Stimulated activated naive CD8-positive, alpha-beta T cell treated with anti-CD3 and anti-CD28 coated beads, Interleukin-15, amount 100 ng/mL, for 72 hours (primary cell): ENCODE data around the gene DHX36.
A peak's percentile ranks its signal among the peaks of the same experiment; 100 is the strongest.

ENCODE experiments used
- ATAC-seq: fragments of 150-1000 bp; cut with Tn5 transposase; 2 replicates; pipeline ENCODE4 v1.10.0; 2021; ENCODE audit warnings: mild to moderate bottlenecking, moderate library complexity
- DNase-seq, 2 donors: peaks; one replicate each; pipeline ENCODE4 v3.0.0; 2021 to 2022
- H3K27ac Mint-ChIP-seq, 2 donors: one replicate each; pipeline ENCODE4 v1.8.0; 2022; ENCODE audit warnings: mild to moderate bottlenecking in 2 of 2, mixed read lengths in 2 of 2, moderate library complexity in 2 of 2
- H3K27me3 Mint-ChIP-seq: one replicate; pipeline ENCODE4 v1.8.0; 2022; ENCODE audit warnings: mixed read lengths
- H3K4me1 Mint-ChIP-seq: one replicate; pipeline ENCODE4 v1.8.0; 2022; ENCODE audit warnings: mild to moderate bottlenecking, mixed read lengths
- H3K4me3 Mint-ChIP-seq, 2 donors: one replicate each; pipeline ENCODE4 v1.8.0; 2022; ENCODE audit warnings: mild to moderate bottlenecking in 2 of 2, mixed read lengths in 2 of 2, moderate library complexity in 1 of 2
- H3K9me3 Mint-ChIP-seq, 2 donors: one replicate each; pipeline ENCODE4 v1.8.0; 2022; ENCODE audit warnings: mixed read lengths in 2 of 2

Gene DHX36

GRCh38 chr3:154250291-154250690 lies 74.0 kb downstream of the DHX36 start:
- H3K4me1 Mint-ChIP-seq, result peaks cover 6% of the 10 kb centered on the region
- H3K9me3 Mint-ChIP-seq, result peaks cover 0 to 7% of the 10 kb centered on the region in 2 donors
- H3K27ac Mint-ChIP-seq, result peak overlapping the region in 1 of 2 donors; percentile 14
- no peak for ATAC-seq
- DNase-seq, result no peak
- H3K27me3 Mint-ChIP-seq, result no peaks in the 10 kb centered on the region
- no peak overlapping the region for H3K4me3 Mint-ChIP-seq

DNA sequence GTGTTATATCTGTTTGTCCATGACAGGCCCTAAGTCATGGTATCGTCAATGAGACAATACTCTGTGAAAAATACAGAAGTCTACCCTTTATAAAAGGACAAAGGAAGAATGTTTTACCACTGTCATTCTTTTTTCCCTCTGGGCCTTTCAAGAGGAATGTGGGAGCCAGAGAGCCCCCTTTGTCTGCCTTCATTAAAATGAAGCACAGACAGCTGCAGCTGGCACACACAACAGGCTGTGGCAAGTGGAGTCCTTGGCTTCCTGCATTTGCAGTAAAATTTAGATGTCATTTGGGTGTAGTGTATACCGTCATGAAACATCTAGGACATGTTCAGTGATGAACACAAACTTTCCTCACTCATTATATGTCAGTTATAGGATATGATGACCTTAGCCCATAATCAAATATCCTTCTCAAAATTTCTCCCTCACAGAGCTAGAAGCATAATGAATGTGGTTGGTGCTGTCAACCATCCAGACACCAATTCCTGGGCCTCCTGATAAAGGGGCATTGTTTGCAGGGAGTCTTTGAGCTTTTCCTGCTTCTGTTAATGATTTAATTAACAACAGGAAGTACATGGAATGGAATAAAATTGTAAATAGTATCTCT lies 76.4 kb downstream of the DHX36 start:
- Mint-ChIP-seq H3K4me3 (no peak overlapping the region), H3K9me3 (peaks cover 0 to 7% of the 10 kb centered on the region in 2 donors), H3K27me3 (no peaks in the 10 kb centered on the region), H3K27ac (no peak overlapping the region), H3K4me1 (peaks cover 3% of the 10 kb centered on the region)
- DNase-seq (no peak), ATAC-seq (no peak)

GRCh38 chr3:154244644-154245043 lies 79.6 kb downstream of the DHX36 start:
- no peak overlapping the region for H3K4me3 Mint-ChIP-seq
- no peaks in the 10 kb centered on the region for H3K4me1 Mint-ChIP-seq
- no peak for DNase-seq
- H3K9me3 Mint-ChIP-seq, result peaks cover 0 to 7% of the 10 kb centered on the region in 2 donors
- peaks cover 1% of the 10 kb centered on the region for H3K27me3 Mint-ChIP-seq
- H3K27ac Mint-ChIP-seq, result no peak overlapping the region
- no peak for ATAC-seq

- peaks cover 0 to 14% of the 10 kb centered on the region in 2 donors for H3K9me3 Mint-ChIP-seq
- no peak overlapping the region for H3K27ac Mint-ChIP-seq
- peaks cover 14% of the 10 kb centered on the region for H3K27me3 Mint-ChIP-seq
- H3K4me1 Mint-ChIP-seq, result no peaks in the 10 kb centered on the region
- no peak overlapping the region for H3K4me3 Mint-ChIP-seq
- DNase-seq (no peak), ATAC-seq (no peak)
Measured at GRCh38 chr3:154243353-154243752, 80.9 kb downstream of the DHX36 start.

DNA sequence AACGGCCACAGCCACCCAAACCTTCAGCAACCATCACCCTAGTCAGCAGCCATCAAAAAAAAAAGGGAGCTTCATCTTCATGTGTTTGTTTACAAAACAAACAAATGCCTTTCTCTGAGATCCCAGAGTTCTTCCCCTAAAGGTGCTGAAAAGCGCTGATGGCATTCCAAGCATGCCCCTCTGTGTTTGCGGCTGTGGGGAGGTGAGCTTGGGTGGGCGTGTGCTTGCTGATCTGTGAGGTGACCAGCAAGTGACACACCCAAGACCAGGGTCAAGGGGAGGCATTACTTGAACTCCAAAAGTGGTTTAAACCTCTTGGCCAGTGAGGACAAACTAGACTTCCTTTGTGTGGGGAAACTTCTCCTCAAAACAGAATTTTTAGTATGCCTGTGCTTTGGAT lies 81.5 kb downstream of the DHX36 start:
- H3K27me3 Mint-ChIP-seq, result peaks cover 14% of the 10 kb centered on the region
- H3K27ac Mint-ChIP-seq, result no peak overlapping the region
- DNase-seq (no peak), ATAC-seq (no peak)
- H3K4me1 Mint-ChIP-seq, result no peaks in the 10 kb centered on the region
- H3K9me3 Mint-ChIP-seq, result peaks cover 0 to 14% of the 10 kb centered on the region in 2 donors
- H3K4me3 Mint-ChIP-seq, result no peak overlapping the region

DNA sequence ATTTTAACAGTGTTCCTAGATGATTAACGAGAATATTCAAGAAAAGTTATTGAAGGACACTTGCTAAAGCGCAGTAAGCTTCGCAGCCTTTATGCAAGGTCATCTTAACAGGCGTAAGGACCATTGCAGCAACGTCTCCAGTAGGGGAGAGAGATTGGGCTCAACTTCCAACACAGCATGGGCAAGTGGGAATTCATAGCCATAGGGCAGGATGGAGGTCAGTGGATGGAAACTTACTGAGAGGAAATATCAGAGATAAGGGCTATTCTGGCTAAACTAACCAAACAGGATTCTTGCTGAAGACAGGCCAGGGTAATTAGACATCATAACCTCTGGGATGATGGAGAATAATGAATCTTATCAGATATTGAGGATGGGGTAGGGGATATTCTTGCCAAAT lies 82.8 kb downstream of the DHX36 start:
- Mint-ChIP-seq H3K4me1 (no peaks in the 10 kb centered on the region), H3K4me3 (no peak overlapping the region), H3K9me3 (peaks cover 0 to 14% of the 10 kb centered on the region in 2 donors), H3K27me3 (peaks cover 14% of the 10 kb centered on the region), H3K27ac (no peak overlapping the region)
- DNase-seq (no peak), ATAC-seq (no peak)

- Mint-ChIP-seq H3K9me3 (peaks cover 0 to 7% of the 10 kb centered on the region in 2 donors), H3K4me3 (no peak overlapping the region), H3K4me1 (no peaks in the 10 kb centered on the region), H3K27me3 (peaks cover 15% of the 10 kb centered on the region), H3K27ac (no peak overlapping the region)
- DNase-seq, result no peak
- ATAC-seq, result no peak
Measured at GRCh38 chr3:154240235-154240634, 84.1 kb downstream of the DHX36 start.

- Mint-ChIP-seq H3K27ac (no peak overlapping the region), H3K4me3 (no peak overlapping the region), H3K9me3 (peaks cover 0 to 7% of the 10 kb centered on the region in 2 donors), H3K27me3 (peaks cover 23% of the 10 kb centered on the region), H3K4me1 (no peaks in the 10 kb centered on the region)
- ATAC-seq, result no peak
- DNase-seq, result no peak
Measured at GRCh38 chr3:154236331-154236730, 88.0 kb downstream of the DHX36 start.

- Mint-ChIP-seq H3K4me3 (no peak overlapping the region), H3K27ac (no peak overlapping the region), H3K4me1 (no peaks in the 10 kb centered on the region), H3K9me3 (peaks cover 0 to 7% of the 10 kb centered on the region in 2 donors), H3K27me3 (peaks cover 23% of the 10 kb centered on the region)
- ATAC-seq, result no peak
- no peak for DNase-seq
Measured at GRCh38 chr3:154235330-154235729, 89.0 kb downstream of the DHX36 start.

DNA sequence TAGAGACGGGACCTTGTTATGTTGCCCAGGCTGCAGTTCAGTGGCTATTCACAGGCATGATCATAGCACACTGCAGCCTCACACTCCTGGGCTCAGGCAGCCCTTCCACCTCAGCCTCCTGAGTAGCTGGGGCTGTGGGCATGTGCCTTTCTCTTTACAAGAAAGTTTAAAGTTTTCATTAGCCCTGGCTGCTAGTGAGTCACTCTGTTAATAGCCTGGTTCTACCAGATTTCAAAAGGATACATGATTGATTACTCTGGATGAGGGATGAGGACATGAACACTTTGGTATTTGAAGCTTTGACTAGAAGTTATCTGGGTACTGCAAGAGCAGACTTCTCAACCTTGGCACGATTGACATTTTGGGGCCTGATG lies 95.1 kb downstream of the DHX36 start:
- no peaks in the 10 kb centered on the region for H3K27me3 Mint-ChIP-seq
- H3K27ac Mint-ChIP-seq, result no peak overlapping the region
- DNase-seq (no peak), ATAC-seq (no peak)
- no peak overlapping the region for H3K4me3 Mint-ChIP-seq
- no peaks in the 10 kb centered on the region for H3K4me1 Mint-ChIP-seq
- H3K9me3 Mint-ChIP-seq, result no peaks in the 10 kb centered on the region

GRCh38 chr3:154228561-154229216 lies 95.6 kb downstream of the DHX36 start:
- H3K9me3 Mint-ChIP-seq, result no peaks in the 10 kb centered on the region
- no peak for DNase-seq
- no peaks in the 10 kb centered on the region for H3K4me1 Mint-ChIP-seq
- ATAC-seq, result no peak
- H3K27ac Mint-ChIP-seq, result no peak overlapping the region
- H3K27me3 Mint-ChIP-seq, result no peaks in the 10 kb centered on the region
- no peak overlapping the region for H3K4me3 Mint-ChIP-seq

- no peak for DNase-seq
- ATAC-seq, result no peak
- H3K4me1 Mint-ChIP-seq, result no peaks in the 10 kb centered on the region
- no peak overlapping the region for H3K27ac Mint-ChIP-seq
- H3K4me3 Mint-ChIP-seq, result no peak overlapping the region
- no peaks in the 10 kb centered on the region for H3K9me3 Mint-ChIP-seq
- no peaks in the 10 kb centered on the region for H3K27me3 Mint-ChIP-seq
Measured at GRCh38 chr3:154227531-154227930, 96.8 kb downstream of the DHX36 start.

DNA sequence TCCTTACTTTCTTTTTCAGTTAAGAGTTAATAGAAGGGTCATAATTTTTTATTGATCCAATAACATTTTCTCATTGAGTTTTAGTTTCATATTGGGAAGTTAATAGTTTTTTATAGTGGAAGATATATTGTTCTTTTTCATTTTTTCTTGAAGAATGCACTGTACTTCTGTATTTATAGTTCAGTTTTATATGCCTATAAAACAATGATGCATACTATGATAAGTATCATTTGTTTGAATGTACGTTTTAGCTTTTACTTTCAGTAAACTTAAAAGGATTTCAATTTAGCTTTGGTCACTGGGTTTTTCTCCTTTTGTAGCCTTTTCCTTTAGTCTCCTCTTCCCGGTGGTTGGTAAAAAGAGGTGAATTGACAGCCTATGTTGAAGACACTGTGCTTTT lies 98.8 kb downstream of the DHX36 start:
- Mint-ChIP-seq H3K27ac (no peak overlapping the region), H3K4me3 (no peak overlapping the region), H3K9me3 (no peaks in the 10 kb centered on the region), H3K4me1 (no peaks in the 10 kb centered on the region), H3K27me3 (no peaks in the 10 kb centered on the region)
- no peak for DNase-seq
- no peak for ATAC-seq

DNA sequence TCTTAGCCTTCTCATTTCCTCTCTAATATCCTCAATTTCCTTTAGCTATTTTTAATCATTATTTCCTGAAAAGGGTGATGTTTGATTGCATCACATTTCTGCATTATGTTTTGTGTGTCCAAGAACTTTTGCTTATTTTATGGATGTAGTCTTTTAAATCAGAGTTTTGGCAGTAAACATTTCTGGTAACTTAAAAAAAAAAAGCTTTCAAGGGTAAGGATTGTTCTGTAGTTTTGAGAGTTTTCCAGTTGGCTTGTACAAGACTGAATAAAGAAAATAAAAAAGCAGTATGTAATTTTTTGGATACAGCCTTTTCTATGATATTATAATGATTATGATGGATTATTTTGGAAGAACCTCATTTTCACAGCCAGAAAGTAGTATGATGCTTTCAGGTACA lies 99.4 kb downstream of the DHX36 start:
- ATAC-seq, result no peak
- Mint-ChIP-seq H3K4me3 (no peak overlapping the region), H3K9me3 (no peaks in the 10 kb centered on the region), H3K27me3 (no peaks in the 10 kb centered on the region), H3K27ac (no peak overlapping the region), H3K4me1 (no peaks in the 10 kb centered on the region)
- no peak for DNase-seq

DNA sequence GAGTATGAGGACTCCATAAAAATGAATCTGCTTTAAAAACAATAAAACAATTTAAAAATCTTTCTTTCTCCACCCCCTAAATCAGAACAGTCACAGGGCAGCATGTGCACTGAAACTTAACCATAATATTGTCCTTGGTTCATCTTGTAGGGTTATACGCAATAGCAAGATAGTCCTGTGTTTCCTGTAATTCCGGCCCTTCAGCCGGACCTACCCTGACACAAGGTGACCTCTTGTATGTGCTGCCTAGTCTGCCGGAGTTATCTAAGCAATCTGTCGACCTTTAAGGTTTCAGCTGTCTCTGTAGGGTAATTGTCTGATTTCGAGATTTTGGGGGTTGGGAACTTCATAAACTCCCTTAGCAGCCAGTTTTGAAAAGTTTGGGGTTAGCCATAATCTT lies 99.9 kb downstream of the DHX36 start:
- ATAC-seq (no peak), DNase-seq (no peak)
- Mint-ChIP-seq H3K9me3 (no peaks in the 10 kb centered on the region), H3K27ac (no peak overlapping the region), H3K4me1 (no peaks in the 10 kb centered on the region), H3K27me3 (no peaks in the 10 kb centered on the region), H3K4me3 (no peak overlapping the region)

- ATAC-seq (no peak), DNase-seq (no peak)
- Mint-ChIP-seq H3K4me3 (no peak overlapping the region), H3K27me3 (no peaks in the 10 kb centered on the region), H3K4me1 (no peaks in the 10 kb centered on the region), H3K27ac (no peak overlapping the region), H3K9me3 (no peaks in the 10 kb centered on the region)
Measured at GRCh38 chr3:154223519-154223918, 100.8 kb downstream of the DHX36 start.
